Stimulated activated CD8-positive, alpha-beta memory T cell treated with anti-CD3 and anti-CD28 coated beads, Interleukin-4, amount 100 ng/mL, for 24 hours (primary cell): Measurements from ENCODE around the gene PCDHA5.

Experiments
- DNase-seq: peaks from one replicate; pipeline ENCODE4 v3.0.0-alpha.2; 2020; ENCODE audit warnings: low read depth

Gene PCDHA5

GRCh38 chr5:140862441-140863295, 41.3 kb downstream of the PCDHA5 start:
- DNase-seq = no peak

GRCh38 chr5:140868721-140869554, 47.5 kb downstream of the PCDHA5 start, which contains the start of gene PCDHA11:
PCDHA11 (plus strand) TSS chr5:140868957; CDS start chr5:140869104, 147 bp downstream.
- DNase-seq = no peak

- DNase-seq = no peak
Measured at GRCh38 chr5:140869555-140869886, 48.1 kb downstream of the PCDHA5 start.

GRCh38 chr5:140870221-140871201, 49.1 kb downstream of the PCDHA5 start:
- no peak for DNase-seq
